HG03354 (cell line): ENCODE measurements around the gene SLC5A10.

Source experiments
- ATAC-seq: cut with Tn5 transposase; IDR thresholded peaks from one replicate; pipeline ENCODE4 v1.9.1; 2021; ENCODE audit warnings: mild to moderate bottlenecking; ENCODE audit not compliant: unreplicated experiment, poor library complexity, severe bottlenecking

Gene SLC5A10

GRCh38 chr17:19070318-19071168 is 118.6 kb downstream of the SLC5A10 start:
- ATAC-seq = peak; percentile 94
